ENCODE measurements around the gene ZXDC. TPM values are rescaled to one million over a fixed set of nuclear protein-coding genes. Genes with fewer than 3 reads are reported as not detected.

Gene ZXDC
- total RNA-seq, 1 donor from 2014 or later, result 25.4 TPM

DNA sequence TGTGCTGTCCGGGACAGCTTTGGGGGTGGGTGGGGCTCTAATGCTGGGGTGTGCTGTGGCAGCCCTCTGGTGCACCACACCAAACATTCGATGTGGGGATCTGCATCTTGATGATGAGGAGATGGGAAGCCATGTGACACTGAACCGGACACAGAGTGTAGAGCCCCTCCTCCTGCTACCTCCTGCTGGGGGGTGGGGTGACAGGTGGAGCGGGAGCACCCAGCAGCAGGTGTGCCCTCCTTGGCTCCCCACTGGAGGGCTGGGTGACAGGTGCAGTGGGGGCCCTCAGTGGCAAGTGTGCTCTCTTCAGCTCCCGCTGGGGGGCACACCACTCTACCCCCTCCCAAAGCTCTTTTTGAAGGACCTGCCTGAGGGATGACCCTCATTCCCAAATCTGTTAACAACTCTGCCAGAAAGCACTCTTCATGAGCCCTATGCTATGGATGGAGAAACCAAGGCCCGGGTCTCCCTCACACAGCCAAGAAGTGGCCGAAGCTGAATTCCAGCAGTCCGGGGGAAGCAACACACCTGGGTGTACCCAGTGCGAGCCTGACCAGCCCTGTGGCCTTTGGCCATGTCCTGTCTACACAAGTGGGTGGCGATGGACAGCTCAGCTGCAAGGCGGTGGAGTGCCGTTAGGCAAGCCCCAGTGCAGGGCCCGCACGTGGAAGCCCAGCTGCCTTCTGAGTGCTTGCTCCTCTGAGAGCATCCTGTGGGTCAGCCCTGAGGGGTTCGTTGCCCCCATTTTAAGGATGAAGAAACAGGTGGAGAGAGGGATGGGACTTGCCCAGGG, 42.5 kb upstream of the ZXDC start:
- no peaks in the 10 kb centered on the region for H3K4me1 Mint-ChIP-seq (ENCODE audit: unreplicated experiment)
- no peak overlapping the region for H3K4me3 Mint-ChIP-seq (ENCODE audit: unreplicated experiment)
- H3K27me3 Mint-ChIP-seq (ENCODE audit: unreplicated experiment), result peaks cover 3% of the 10 kb centered on the region
- TF ChIP-seq, protein P1, sequence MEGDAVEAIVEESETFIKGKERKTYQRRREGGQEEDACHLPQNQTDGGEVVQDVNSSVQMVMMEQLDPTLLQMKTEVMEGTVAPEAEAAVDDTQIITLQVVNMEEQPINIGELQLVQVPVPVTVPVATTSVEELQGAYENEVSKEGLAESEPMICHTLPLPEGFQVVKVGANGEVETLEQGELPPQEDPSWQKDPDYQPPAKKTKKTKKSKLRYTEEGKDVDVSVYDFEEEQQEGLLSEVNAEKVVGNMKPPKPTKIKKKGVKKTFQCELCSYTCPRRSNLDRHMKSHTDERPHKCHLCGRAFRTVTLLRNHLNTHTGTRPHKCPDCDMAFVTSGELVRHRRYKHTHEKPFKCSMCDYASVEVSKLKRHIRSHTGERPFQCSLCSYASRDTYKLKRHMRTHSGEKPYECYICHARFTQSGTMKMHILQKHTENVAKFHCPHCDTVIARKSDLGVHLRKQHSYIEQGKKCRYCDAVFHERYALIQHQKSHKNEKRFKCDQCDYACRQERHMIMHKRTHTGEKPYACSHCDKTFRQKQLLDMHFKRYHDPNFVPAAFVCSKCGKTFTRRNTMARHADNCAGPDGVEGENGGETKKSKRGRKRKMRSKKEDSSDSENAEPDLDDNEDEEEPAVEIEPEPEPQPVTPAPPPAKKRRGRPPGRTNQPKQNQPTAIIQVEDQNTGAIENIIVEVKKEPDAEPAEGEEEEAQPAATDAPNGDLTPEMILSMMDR (IDR thresholded peaks at IDR 0.05; ENCODE audit: unreplicated experiment), result no peak
- H3K9me3 Mint-ChIP-seq (ENCODE audit: unreplicated experiment), result no peaks in the 10 kb centered on the region
- DNase-seq (ENCODE audit: low spot score), result no peak
- no peaks in the 10 kb centered on the region for H3K36me3 Mint-ChIP-seq (ENCODE audit: low read depth, unreplicated experiment)
- H3K27ac Mint-ChIP-seq (ENCODE audit: unreplicated experiment), result no peak overlapping the region

DNA sequence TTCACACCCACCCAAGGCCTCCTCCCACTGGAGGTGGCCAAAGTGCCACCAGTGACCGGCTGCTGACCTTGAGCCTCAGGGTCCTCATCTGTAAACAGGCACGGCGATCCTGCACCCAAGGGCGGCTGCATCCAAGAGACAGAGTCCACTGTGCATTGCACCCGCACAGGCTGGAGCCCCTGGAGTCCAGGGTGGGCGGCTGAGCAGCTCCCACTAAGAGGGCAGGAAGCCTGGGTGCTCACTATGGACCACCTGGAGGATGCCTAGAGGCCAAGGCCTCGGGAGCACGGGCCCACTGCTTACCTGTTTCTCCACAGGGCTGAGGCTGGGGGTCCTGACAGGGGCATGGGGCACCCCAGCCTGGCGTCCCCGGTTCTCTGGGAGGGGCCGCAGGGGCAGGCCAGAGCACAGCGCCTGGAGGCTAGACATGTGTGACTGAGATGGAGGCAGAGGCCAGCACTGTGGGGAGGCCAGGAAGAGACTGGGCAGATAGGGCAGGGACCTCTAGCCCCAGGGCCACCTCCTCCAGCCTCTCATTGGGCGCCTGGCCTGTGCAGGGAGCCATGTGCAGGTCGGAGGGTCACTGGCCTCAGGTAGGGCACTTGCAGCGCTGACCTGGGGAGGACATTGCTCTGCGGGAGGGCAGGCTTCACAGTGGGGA, 41.7 kb upstream of the ZXDC start, which contains the start of gene UROC1:
Gene UROC1, minus strand, starts transcription at position 483 of the 661 bp plus-strand sequence. Its CDS starts 54 bp downstream, at position 429.
- Mint-ChIP-seq H3K27ac (ENCODE audit: unreplicated experiment) (no peak within 1 kb of the TSS), H3K4me3 (ENCODE audit: unreplicated experiment) (no peak within 1 kb of the TSS), H3K36me3 (ENCODE audit: low read depth, unreplicated experiment) (no peaks in the 10 kb centered on the region), H3K27me3 (ENCODE audit: unreplicated experiment) (no peaks in the 10 kb centered on the region), H3K9me3 (ENCODE audit: unreplicated experiment) (no peaks in the 10 kb centered on the region), H3K4me1 (ENCODE audit: unreplicated experiment) (no peaks in the 10 kb centered on the region)
- DNase-seq (ENCODE audit: low spot score), result no peak
- TF ChIP-seq, protein P1 (IDR thresholded peaks at IDR 0.05; ENCODE audit: unreplicated experiment), result no peak

DNA sequence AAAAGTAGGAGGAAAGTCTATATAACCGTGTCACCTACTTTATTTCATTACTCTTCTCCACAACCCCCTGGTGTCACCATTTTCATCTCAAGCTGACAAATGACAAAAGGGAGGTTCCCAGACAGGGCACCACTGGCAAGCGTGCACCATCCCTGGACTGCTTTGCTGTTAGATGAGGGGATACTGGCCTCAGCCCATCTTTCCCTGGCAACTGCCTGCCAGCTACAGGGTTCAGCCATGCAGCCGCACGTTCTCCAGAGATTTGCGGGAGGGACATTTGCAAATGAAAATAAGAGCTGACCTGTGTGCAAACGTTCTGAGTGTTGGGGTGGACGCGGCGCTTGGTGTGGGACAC, 41.2 kb upstream of the ZXDC start:
- Mint-ChIP-seq H3K27ac (ENCODE audit: unreplicated experiment) (no peak overlapping the region), H3K4me3 (ENCODE audit: unreplicated experiment) (no peak overlapping the region), H3K9me3 (ENCODE audit: unreplicated experiment) (no peaks in the 10 kb centered on the region), H3K27me3 (ENCODE audit: unreplicated experiment) (no peaks in the 10 kb centered on the region), H3K36me3 (ENCODE audit: low read depth, unreplicated experiment) (no peaks in the 10 kb centered on the region), H3K4me1 (ENCODE audit: unreplicated experiment) (no peaks in the 10 kb centered on the region)
- DNase-seq (ENCODE audit: low spot score), result no peak
- TF ChIP-seq, protein P1 (IDR thresholded peaks at IDR 0.05; ENCODE audit: unreplicated experiment), result no peak

DNA sequence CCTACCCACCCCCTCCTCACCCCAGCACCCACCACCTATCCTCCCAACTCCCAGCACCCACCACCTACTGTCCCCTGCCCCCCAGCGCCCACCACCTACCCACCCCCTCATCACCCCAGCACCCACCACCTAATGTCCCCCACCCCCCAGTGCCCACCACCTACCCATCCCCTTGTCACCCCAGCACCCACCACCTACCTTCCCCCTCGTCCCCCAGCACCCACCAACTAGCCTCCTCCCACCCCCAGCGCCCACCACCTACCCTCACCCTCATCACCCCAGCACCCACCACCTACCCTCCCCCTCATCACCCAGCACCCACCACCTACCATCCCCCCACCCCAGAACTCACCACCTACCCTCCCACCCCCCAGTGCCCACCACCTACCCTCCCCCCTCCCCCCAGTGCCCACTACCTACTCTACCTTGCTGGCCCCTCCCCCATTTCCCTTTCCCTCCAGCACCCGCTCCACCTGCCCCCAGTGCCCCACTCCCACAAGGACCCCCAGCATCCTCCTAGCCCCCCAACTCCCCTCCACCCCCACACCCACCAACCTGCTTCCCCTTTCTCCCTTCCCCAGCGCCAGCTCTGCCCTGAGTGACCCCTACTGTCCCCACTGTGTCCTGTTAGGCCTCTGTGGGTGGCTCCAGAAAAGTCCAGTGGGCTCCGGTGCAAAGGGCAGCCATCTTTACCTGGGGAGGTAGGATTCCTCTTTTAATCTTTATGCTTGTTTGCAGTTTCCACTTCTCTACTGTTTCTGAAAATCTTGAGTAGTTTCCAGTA, 40.7 kb upstream of the ZXDC start:
- no peaks in the 10 kb centered on the region for H3K4me1 Mint-ChIP-seq (ENCODE audit: unreplicated experiment)
- TF ChIP-seq, protein P1 (IDR thresholded peaks at IDR 0.05; ENCODE audit: unreplicated experiment), result no peak

More for the DNA sequence above, 40.7 kb upstream of the ZXDC start:
- no peaks in the 10 kb centered on the region for H3K9me3 Mint-ChIP-seq (ENCODE audit: unreplicated experiment)
- no peak for DNase-seq (ENCODE audit: low spot score)
- H3K27ac Mint-ChIP-seq (ENCODE audit: unreplicated experiment), result no peak overlapping the region
- no peaks in the 10 kb centered on the region for H3K27me3 Mint-ChIP-seq (ENCODE audit: unreplicated experiment)
- H3K4me3 Mint-ChIP-seq (ENCODE audit: unreplicated experiment), result no peak overlapping the region
- H3K36me3 Mint-ChIP-seq (ENCODE audit: low read depth, unreplicated experiment), result no peaks in the 10 kb centered on the region
